GM23338 (cell line): ENCODE results near the gene SOX13. TPM values are rescaled to one million over a fixed set of nuclear protein-coding genes. Genes with fewer than 3 reads are reported as not detected.

Source experiments
- ATAC-seq: fragments of 200-7000 bp; cut with Tn5 transposase; 3 replicates; pipeline ENCODE4 v1.9.1; 2020
- DNase-seq: peaks from one replicate; pipeline ENCODE4 v3.0.0-alpha.2; 2015; ENCODE audit warnings: low spot score
- H2AFZ ChIP-seq: fragments of 200-600 bp; sonication (generic); 2 replicates; pipeline ENCODE4 v1.8.0; 2016; ENCODE audit warnings: antibody characterized with exemption, mild to moderate bottlenecking, moderate library complexity
- H3F3A ChIP-seq: fragments of 200-600 bp; sonication (generic); replicated peaks from 2 replicates; pipeline ENCODE4 v1.8.0; 2017; ENCODE audit warnings: antibody characterized with exemption, mixed run types, low read depth
- H3K27ac ChIP-seq: fragments of 200-600 bp; sonication (generic); 2 replicates; pipeline ENCODE4 v1.6.1; 2016; ENCODE audit warnings: low read depth
- H3K27me3 ChIP-seq: fragments of 200-600 bp; sonication (generic); 2 replicates; pipeline ENCODE4 v1.8.0; 2016; ENCODE audit warnings: mild to moderate bottlenecking, mixed run types, moderate library complexity; ENCODE audit not compliant: insufficient read depth
- H3K36me3 ChIP-seq: fragments of 200-600 bp; sonication (generic); 2 replicates; pipeline ENCODE4 v1.8.0; 2016; ENCODE audit warnings: mild to moderate bottlenecking; ENCODE audit not compliant: insufficient read depth
- H3K4me1 ChIP-seq: fragments of 200-600 bp; sonication (generic); 2 replicates; pipeline ENCODE4 v1.8.0; 2016; ENCODE audit warnings: mild to moderate bottlenecking, moderate library complexity; ENCODE audit not compliant: insufficient read depth
- H3K4me2 ChIP-seq: fragments of 200-600 bp; sonication (generic); 2 replicates; pipeline ENCODE4 v1.7.1; 2017; ENCODE audit warnings: mixed run types
- H3K4me3 ChIP-seq: fragments of 200-600 bp; sonication (generic); 2 replicates; pipeline ENCODE4 v1.6.1; 2016; ENCODE audit warnings: mixed run types
- H3K79me2 ChIP-seq: fragments of 200-600 bp; sonication (generic); replicated peaks from 2 replicates; pipeline ENCODE4 v1.8.0; 2017; ENCODE audit warnings: mild to moderate bottlenecking; ENCODE audit not compliant: insufficient read depth
- H3K9me2 ChIP-seq: fragments of 200-600 bp; sonication (generic); 2 replicates; pipeline ENCODE4 v1.8.0; 2017; ENCODE audit not compliant: insufficient read depth
- H4K20me1 ChIP-seq: fragments of 200-600 bp; sonication (generic); replicated peaks from 2 replicates; pipeline ENCODE4 v1.8.0; 2017; ENCODE audit warnings: mild to moderate bottlenecking; ENCODE audit not compliant: insufficient read depth
- H3K27ac Mint-ChIP-seq: 2 replicates; pipeline ENCODE4 v1.8.0; 2020; ENCODE audit warnings: inconsistent platforms, mild to moderate bottlenecking, moderate library complexity, mixed read lengths
- H3K27me3 Mint-ChIP-seq: 3 replicates; pipeline ENCODE4 v1.8.0; 2022; ENCODE audit warnings: low read depth, mild to moderate bottlenecking, moderate library complexity, mixed read lengths, inconsistent platforms; ENCODE audit not compliant: insufficient read depth, poor library complexity
- H3K36me3 Mint-ChIP-seq: 3 replicates; pipeline ENCODE4 v1.8.0; 2021; ENCODE audit warnings: low read depth, mild to moderate bottlenecking, inconsistent platforms, moderate library complexity, mixed read lengths
- H3K4me1 Mint-ChIP-seq: 3 replicates; pipeline ENCODE4 v1.8.0; 2020; ENCODE audit warnings: mild to moderate bottlenecking, inconsistent platforms, mixed read lengths
- H3K4me3 Mint-ChIP-seq: 3 replicates; pipeline ENCODE4 v1.8.0; 2021; ENCODE audit warnings: moderate library complexity, mild to moderate bottlenecking, inconsistent platforms, mixed read lengths
- H3K9me3 Mint-ChIP-seq: 3 replicates; pipeline ENCODE4 v1.8.0; 2020; ENCODE audit warnings: moderate library complexity, mild to moderate bottlenecking, inconsistent platforms, mixed read lengths
- CREB1 ChIP-seq: fragments of 250-450 bp; sonication (Bioruptor Pico); IDR thresholded peaks from 2 replicates; pipeline ENCODE4 v1.5.0; 2020; ENCODE audit warnings: low read depth, mild to moderate bottlenecking, moderate library complexity
- CTCF ChIP-seq, 2 experiments: fragments of 200-600 bp in 1 of 2; sonication (generic) in 1 of 2; conservative IDR thresholded peaks; 2 replicates each; pipeline versions ENCODE4 v1.5.1 to v1.6.1; 2016 to 2017; ENCODE audit warnings: antibody characterized with exemption in 2 of 2, low read depth in 2 of 2, mild to moderate bottlenecking in 2 of 2, moderate library complexity in 1 of 2
- EZH2 ChIP-seq: fragments of 200-600 bp; sonication (generic); IDR thresholded peaks from one replicate; pipeline ENCODE4 v1.8.0; 2017; ENCODE audit warnings: antibody characterized with exemption, mild to moderate bottlenecking, low read depth; ENCODE audit not compliant: unreplicated experiment
- NANOG ChIP-seq: IDR thresholded peaks from 2 replicates; pipeline ENCODE4 v1.6.1; 2016; ENCODE audit warnings: antibody characterized with exemption, borderline replicate concordance
- POLR2AphosphoS5 ChIP-seq: IDR thresholded peaks from 2 replicates; pipeline ENCODE4 v1.6.1; 2016; ENCODE audit warnings: antibody characterized with exemption, low read depth
- REST ChIP-seq: IDR thresholded peaks from one replicate; pipeline ENCODE4 v1.6.1; 2018; ENCODE audit warnings: antibody characterized with exemption; ENCODE audit not compliant: unreplicated experiment
- STAT1 ChIP-seq: IDR thresholded peaks from one replicate; pipeline ENCODE4 v1.6.1; 2016; ENCODE audit warnings: antibody characterized with exemption; ENCODE audit not compliant: unreplicated experiment
- ZNF114 ChIP-seq: fragments of 250-450 bp; sonication (Bioruptor Pico); IDR thresholded peaks from 2 replicates; pipeline ENCODE4 v1.5.0; 2020; ENCODE audit warnings: mild to moderate bottlenecking, moderate library complexity
- ZNF331 ChIP-seq: fragments of 250-450 bp; sonication (Bioruptor Pico); IDR thresholded peaks from 2 replicates; pipeline ENCODE4 v1.5.0; 2020; ENCODE audit warnings: low read depth, mild to moderate bottlenecking, moderate library complexity
- ZNF462 ChIP-seq: fragments of 250-450 bp; sonication (Bioruptor Pico); IDR thresholded peaks from 2 replicates; pipeline ENCODE4 v1.5.0; 2020; ENCODE audit warnings: mild to moderate bottlenecking, moderate library complexity
- polyA plus RNA-seq: library from polyadenylated mRNA; unstranded; fragments of >200 nt; fragmentation: Nextera tagmentation; extraction: Ambion mirVana; gene quantifications from 2 replicates; pipeline ENCODE4 v1.2.1, GENCODE V29; 2016
- total RNA-seq: library from RNA; depleted of rRNA; stranded (reverse); fragments of >200 nt; shearing (Covaris generic); gene quantifications from 2 replicates; pipeline ENCODE4 v1.2.3, GENCODE V29; 2014

SOX13 gene
- total and polyA plus RNA-seq, 2 experiments from 2014 or later = 28.6 to 123 TPM

GRCh38 chr1:204065174-204065985 lies 7.5 kb upstream of the SOX13 start (continued):
- TF ChIP-seq REST (no peak), CREB1 (CRISPR knock-in tag) (no peak), STAT1 (no peak), CTCF (conservative IDR thresholded peaks at IDR 0.05; ENCODE audit: low read depth in 2 of 2) (no peak)

GRCh38 chr1:204065986-204066300 lies 7.0 kb upstream of the SOX13 start:
- H3F3A ChIP-seq = 0 out of 2 replicates have a peak, but pooled peaks cover 7% of the 10 kb centered on the region
- H3K4me1 ChIP-seq = peaks cover 36% of the 10 kb centered on the region
- Mint-ChIP-seq H3K4me1 (peaks cover 36% of the 10 kb centered on the region), H3K36me3 (peaks cover 8% of the 10 kb centered on the region), H3K27me3 (peaks cover 9% of the 10 kb centered on the region), H3K4me3 (peak overlapping the region; percentile 17; the same call in 1 of the 3 replicates), H3K27ac (peak overlapping the region; percentile 82), H3K9me3 (peaks cover 14% of the 10 kb centered on the region)
- H3K79me2 ChIP-seq = no peaks in the 10 kb centered on the region; the same call in 1 of the 2 replicates
- H3K4me2 ChIP-seq = peak overlapping the region; percentile 56
- no peaks in the 10 kb centered on the region for H4K20me1 ChIP-seq
- peak overlapping the region; percentile 81 for H3K27ac ChIP-seq
- peak overlapping the region; percentile 21; the same call in 1 of the 2 replicates for H3K4me3 ChIP-seq
- no peak for ATAC-seq
- no peak for DNase-seq
- H3K36me3 ChIP-seq = no peaks in the 10 kb centered on the region
- H3K9me2 ChIP-seq = peaks cover 5% of the 10 kb centered on the region; the same call in 1 of the 2 replicates
- H3K27me3 ChIP-seq = no peaks in the 10 kb centered on the region
- H2AFZ ChIP-seq = peak overlapping the region; percentile 34
- TF ChIP-seq STAT1 (no peak), NANOG (no peak), ZNF331 (CRISPR knock-in tag) (no peak), ZNF114 (CRISPR knock-in tag) (no peak), CREB1 (CRISPR knock-in tag) (no peak), ZNF462 (CRISPR knock-in tag) (no peak), POLR2AphosphoS5 (no peak), EZH2 (no peak)
